HepG2 (cell line): Measurements from ENCODE around the gene SNRNP48. TPM values are rescaled to one million over a fixed set of nuclear protein-coding genes. Genes with fewer than 3 reads are reported as not detected.

ENCODE experiments used
- CERS6 ChIP-seq: sonication (generic); formaldehyde crosslinking; IDR thresholded peaks from 2 replicates; pipeline ENCODE4 v1.5.0; 2020; ENCODE audit warnings: missing genetic modification reagents
- E2F5 ChIP-seq: sonication (generic); formaldehyde crosslinking; conservative IDR thresholded peaks from 2 replicates; pipeline ENCODE4 v1.4.0; 2020; ENCODE audit warnings: missing genetic modification reagents
- EEA1 ChIP-seq: sonication (generic); formaldehyde crosslinking; IDR thresholded peaks from 2 replicates; pipeline ENCODE4 v1.5.1; 2020; ENCODE audit warnings: mild to moderate bottlenecking, missing genetic modification reagents, borderline replicate concordance
- ELF3 ChIP-seq: IDR thresholded peaks from 2 replicates; pipeline ENCODE4 v1.6.1; 2016; ENCODE audit warnings: missing genetic modification reagents, missing compliant biosample characterization
- FOXK1 ChIP-seq: sonication (generic); formaldehyde crosslinking; IDR thresholded peaks from 2 replicates; pipeline ENCODE4 v1.4.0; 2020; ENCODE audit warnings: low read depth, missing genetic modification reagents, borderline replicate concordance
- FOXP4 ChIP-seq: sonication (generic); formaldehyde crosslinking; IDR thresholded peaks from 2 replicates; pipeline ENCODE4 v1.4.0; 2020; ENCODE audit warnings: missing genetic modification reagents
- GATAD1 ChIP-seq: IDR thresholded peaks from 2 replicates; pipeline ENCODE4 v1.6.1; 2016; ENCODE audit warnings: missing genetic modification reagents, missing compliant biosample characterization
- HNF4A ChIP-seq: sonication (generic); formaldehyde crosslinking; IDR thresholded peaks from 2 replicates; pipeline ENCODE4 v1.4.0; 2020; ENCODE audit warnings: missing genetic modification reagents
- HOXA5 ChIP-seq: sonication (generic); formaldehyde crosslinking; IDR thresholded peaks from 2 replicates; pipeline ENCODE4 v1.4.0; 2020; ENCODE audit warnings: missing genetic modification reagents
- MIXL1 ChIP-seq: IDR thresholded peaks from 2 replicates; pipeline ENCODE4 v1.6.1; 2016
- RCOR2 ChIP-seq: IDR thresholded peaks from 2 replicates; pipeline ENCODE4 v1.6.1; 2016; ENCODE audit warnings: missing biosample characterization, missing genetic modification reagents
- SATB2 ChIP-seq: sonication (generic); formaldehyde crosslinking; IDR thresholded peaks from 2 replicates; pipeline ENCODE4 v1.5.0; 2020; ENCODE audit warnings: missing genetic modification reagents
- SNAPC2 ChIP-seq: sonication (generic); formaldehyde crosslinking; IDR thresholded peaks from 2 replicates; pipeline ENCODE4 v1.8.1; 2022; ENCODE audit warnings: mild to moderate bottlenecking, missing genetic modification reagents
- SNAPC5 ChIP-seq: sonication (generic); formaldehyde crosslinking; IDR thresholded peaks from 2 replicates; pipeline ENCODE4 v1.8.1; 2023; ENCODE audit warnings: mild to moderate bottlenecking, missing genetic modification reagents, borderline replicate concordance
- YY1 ChIP-seq: IDR thresholded peaks from 2 replicates; pipeline ENCODE4 v1.6.1; 2011; ENCODE audit warnings: low read length, low read depth, moderate library complexity, mild to moderate bottlenecking; ENCODE audit not compliant: insufficient read depth, insufficient replicate concordance
- ZBED4 ChIP-seq: sonication (generic); formaldehyde crosslinking; IDR thresholded peaks from 2 replicates; pipeline ENCODE4 v1.4.0; 2020; ENCODE audit warnings: missing genetic modification reagents, borderline replicate concordance
- ZNF207 ChIP-seq: fragments of 450-650 bp; IDR thresholded peaks from 2 replicates; pipeline ENCODE4 v1.6.1; 2016; ENCODE audit warnings: antibody characterized with exemption, borderline replicate concordance
- ZNF24 ChIP-seq: fragments of 450-650 bp; IDR thresholded peaks from 2 replicates; pipeline ENCODE4 v1.6.1; 2017; ENCODE audit warnings: antibody characterized with exemption, mild to moderate bottlenecking
- ZNF619 ChIP-seq: sonication (generic); formaldehyde crosslinking; IDR thresholded peaks from 2 replicates; pipeline ENCODE4 v1.4.0; 2020; ENCODE audit warnings: mild to moderate bottlenecking, missing genetic modification reagents
- ZNF7 ChIP-seq: IDR thresholded peaks from 2 replicates; pipeline ENCODE4 v1.6.1; 2016; ENCODE audit warnings: missing biosample characterization, missing genetic modification reagents
- ZNF792 ChIP-seq: IDR thresholded peaks from 2 replicates; pipeline ENCODE4 v1.6.1; 2016
- ZSCAN25 ChIP-seq: sonication (generic); formaldehyde crosslinking; IDR thresholded peaks from 2 replicates; pipeline ENCODE4 v1.8.0; 2022; ENCODE audit warnings: mild to moderate bottlenecking, missing genetic modification reagents
- ZZZ3 ChIP-seq: sonication (generic); formaldehyde crosslinking; IDR thresholded peaks from 2 replicates; pipeline ENCODE4 v1.4.0; 2020; ENCODE audit warnings: missing genetic modification reagents, mild to moderate bottlenecking, borderline replicate concordance
- polyA plus RNA-seq, 8 experiments: library from polyadenylated mRNA; depleted of rRNA in 3 of 8; stranded (reverse) in 7 of 8; unstranded in 1 of 8; fragments of >200 nt; fragmentation: Illumina TruSeq in 4 of 8; extraction: Trizol in 4 of 8; gene quantifications; 2 replicates each; pipeline versions ENCODE4 v1.2.1 to v1.2.3, GENCODE V29; 2011 to 2016; ENCODE audit warnings: low read depth in 4 of 8, missing spikeins in 1 of 8, mixed read lengths in 1 of 8; ENCODE audit not compliant: insufficient read depth in 1 of 8
- total RNA-seq, 5 experiments: library from RNA; depleted of rRNA; stranded (reverse); fragments of >200 nt; fragmentation: Illumina TruSeq; extraction: Trizol; gene quantifications; 2 replicates each; pipeline ENCODE4 v1.2.3, GENCODE V29; 2016; ENCODE audit warnings: low read depth in 1 of 5

Gene SNRNP48
- total and polyA plus RNA-seq, 2 of the 13 experiments (the other 11 are each of a cell fraction or from before 2014, with no cell fraction given), result 17.5 to 47.5 TPM

GRCh38 chr6:7580927-7581618 lies 8.9 kb upstream of the SNRNP48 start (continued):
- TF ChIP-seq ZZZ3 (CRISPR knock-in tag) (no peak), E2F5 (CRISPR knock-in tag) (no peak), ZNF7 (CRISPR knock-in tag) (no peak), FOXK1 (CRISPR knock-in tag) (no peak), RCOR2 (CRISPR knock-in tag) (no peak), SATB2 (CRISPR knock-in tag) (no peak), HOXA5 (no peak), GATAD1 (no peak), FOXP4 (peak; percentile 41; the same call in 1 of the 2 replicates), ZNF619 (CRISPR knock-in tag) (no peak), ZNF24 (no peak), MIXL1 (CRISPR knock-in tag) (peak; percentile 56; the same call in 1 of the 2 replicates), YY1 (peak; percentile 73), ZNF207 (no peak), SNAPC5 (0 out of 2 replicates have a peak, but pooled peaks have one; percentile 44), CERS6 (no peak), HNF4A (CRISPR knock-in tag) (peak; percentile 28; the same call in 1 of the 2 replicates), EEA1 (peak; percentile 35; the same call in 1 of the 2 replicates), ZBED4 (CRISPR knock-in tag) (no peak), ZNF792 (peak; percentile 58; the same call in 1 of the 2 replicates), ZSCAN25 (CRISPR knock-in tag) (no peak), ELF3 (CRISPR knock-in tag) (0 out of 2 replicates have a peak, but pooled peaks have one; percentile 11), SNAPC2 (CRISPR knock-in tag) (no peak)
